ENCODE data around the gene FHIT. TPM values are rescaled to one million over a fixed set of nuclear protein-coding genes. Genes with fewer than 3 reads are reported as not detected.
A peak's percentile ranks its signal among the peaks of the same experiment; 100 is the strongest.

Gene FHIT
- total RNA-seq, 1 experiment from 2014 or later, result 20.1 TPM

GRCh38 chr3:60919296-60919695, 332.0 kb downstream of the FHIT start:
- Mint-ChIP-seq H3K4me1 (ENCODE audit: insufficient read depth, unreplicated experiment) (peaks cover 6% of the 10 kb centered on the region), H3K27me3 (ENCODE audit: insufficient read depth, unreplicated experiment) (no peaks in the 10 kb centered on the region), H3K9me3 (ENCODE audit: unreplicated experiment) (no peaks in the 10 kb centered on the region), H3K4me3 (ENCODE audit: unreplicated experiment) (no peak overlapping the region), H3K27ac (ENCODE audit: low read depth, unreplicated experiment) (no peak overlapping the region), H3K36me3 (ENCODE audit: insufficient read depth, unreplicated experiment) (no peaks in the 10 kb centered on the region)
- intact Hi-C loops (cut with micrococcal nuclease), result no loop called here
- BruUV-seq (replicated peaks), result no TSS peak
- TF ChIP-seq, protein P1, sequence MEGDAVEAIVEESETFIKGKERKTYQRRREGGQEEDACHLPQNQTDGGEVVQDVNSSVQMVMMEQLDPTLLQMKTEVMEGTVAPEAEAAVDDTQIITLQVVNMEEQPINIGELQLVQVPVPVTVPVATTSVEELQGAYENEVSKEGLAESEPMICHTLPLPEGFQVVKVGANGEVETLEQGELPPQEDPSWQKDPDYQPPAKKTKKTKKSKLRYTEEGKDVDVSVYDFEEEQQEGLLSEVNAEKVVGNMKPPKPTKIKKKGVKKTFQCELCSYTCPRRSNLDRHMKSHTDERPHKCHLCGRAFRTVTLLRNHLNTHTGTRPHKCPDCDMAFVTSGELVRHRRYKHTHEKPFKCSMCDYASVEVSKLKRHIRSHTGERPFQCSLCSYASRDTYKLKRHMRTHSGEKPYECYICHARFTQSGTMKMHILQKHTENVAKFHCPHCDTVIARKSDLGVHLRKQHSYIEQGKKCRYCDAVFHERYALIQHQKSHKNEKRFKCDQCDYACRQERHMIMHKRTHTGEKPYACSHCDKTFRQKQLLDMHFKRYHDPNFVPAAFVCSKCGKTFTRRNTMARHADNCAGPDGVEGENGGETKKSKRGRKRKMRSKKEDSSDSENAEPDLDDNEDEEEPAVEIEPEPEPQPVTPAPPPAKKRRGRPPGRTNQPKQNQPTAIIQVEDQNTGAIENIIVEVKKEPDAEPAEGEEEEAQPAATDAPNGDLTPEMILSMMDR (IDR thresholded peaks at IDR 0.05; ENCODE audit: unreplicated experiment), result no peak
- CTCF ChIA-PET, result interaction anchor here (0.7 kb wide), 1 partner anchor 8 kb away, joined by 3 read pairs; no protein-coding TSS in a partner anchor
- POLR2A ChIA-PET, result no interaction called here
- peak; percentile 5 for DNase-seq (ENCODE audit: unreplicated experiment)

DNA sequence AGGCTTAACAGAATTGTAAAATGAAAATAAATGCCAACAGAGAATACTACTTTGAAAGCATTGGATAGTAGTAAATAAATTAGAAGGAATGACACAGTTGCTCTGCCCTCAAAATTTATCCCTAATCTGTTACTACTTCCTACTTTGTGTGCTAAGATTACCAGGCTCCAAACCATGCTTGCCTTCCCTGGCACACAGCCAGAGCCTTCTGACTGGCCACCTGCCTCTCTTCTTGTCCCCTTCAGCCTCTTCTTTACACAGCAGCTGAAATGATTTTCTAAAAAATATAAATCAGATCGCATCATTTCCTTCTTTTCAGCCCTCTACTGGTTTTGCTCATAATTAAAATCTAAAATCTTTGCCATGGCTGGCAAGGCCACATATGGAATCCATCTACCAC, 334.1 kb downstream of the FHIT start:
- intact Hi-C loops (cut with micrococcal nuclease), result no loop called here
- ChIA-PET CTCF (interaction anchor here (0.6 kb wide), 1 partner anchor 596 kb away, joined by 3 read pairs; no protein-coding TSS in a partner anchor), POLR2A (no interaction called here)
- Mint-ChIP-seq H3K4me3 (ENCODE audit: unreplicated experiment) (no peak overlapping the region), H3K9me3 (ENCODE audit: unreplicated experiment) (no peaks in the 10 kb centered on the region), H3K27ac (ENCODE audit: low read depth, unreplicated experiment) (no peak overlapping the region), H3K36me3 (ENCODE audit: insufficient read depth, unreplicated experiment) (no peaks in the 10 kb centered on the region), H3K27me3 (ENCODE audit: insufficient read depth, unreplicated experiment) (no peaks in the 10 kb centered on the region), H3K4me1 (ENCODE audit: insufficient read depth, unreplicated experiment) (peaks cover 13% of the 10 kb centered on the region)
- BruUV-seq (replicated peaks), result no TSS peak
- no peak for DNase-seq (ENCODE audit: unreplicated experiment)
- TF ChIP-seq, protein P1 (IDR thresholded peaks at IDR 0.05; ENCODE audit: unreplicated experiment), result no peak

DNA sequence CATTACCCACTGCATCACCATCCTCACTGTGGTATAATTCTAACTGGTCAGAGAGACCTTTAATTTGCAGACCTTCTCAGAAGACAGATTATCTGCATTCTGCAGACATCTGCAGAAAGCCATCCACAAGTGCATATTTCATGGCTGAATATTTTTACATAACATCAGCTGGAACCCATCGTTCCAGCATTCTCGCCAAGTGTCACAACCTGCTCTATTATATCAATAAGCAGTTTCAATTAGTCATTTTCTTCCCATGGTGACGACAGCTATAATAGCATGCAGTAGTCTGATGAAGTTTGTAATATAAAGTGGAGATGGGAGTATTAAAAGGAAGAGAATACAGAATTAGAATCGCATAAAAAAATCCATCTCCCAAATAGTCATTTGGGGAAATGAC, 334.7 kb downstream of the FHIT start:
- CTCF ChIA-PET, result interaction anchor here (0.6 to 0.7 kb wide), 2 partner anchors 597 to 1107 kb away, joined by 3 read pairs; no protein-coding TSS in a partner anchor
- Mint-ChIP-seq H3K27ac (ENCODE audit: low read depth, unreplicated experiment) (no peak overlapping the region), H3K4me1 (ENCODE audit: insufficient read depth, unreplicated experiment) (peaks cover 13% of the 10 kb centered on the region), H3K36me3 (ENCODE audit: insufficient read depth, unreplicated experiment) (no peaks in the 10 kb centered on the region), H3K9me3 (ENCODE audit: unreplicated experiment) (no peaks in the 10 kb centered on the region), H3K4me3 (ENCODE audit: unreplicated experiment) (no peak overlapping the region), H3K27me3 (ENCODE audit: insufficient read depth, unreplicated experiment) (no peaks in the 10 kb centered on the region)
- no peak for DNase-seq (ENCODE audit: unreplicated experiment)
- no TSS peak for BruUV-seq (replicated peaks)
- TF ChIP-seq, protein P1 (IDR thresholded peaks at IDR 0.05; ENCODE audit: unreplicated experiment), result no peak
- intact Hi-C loops (cut with micrococcal nuclease), result no loop called here
- POLR2A ChIA-PET, result no interaction called here

DNA sequence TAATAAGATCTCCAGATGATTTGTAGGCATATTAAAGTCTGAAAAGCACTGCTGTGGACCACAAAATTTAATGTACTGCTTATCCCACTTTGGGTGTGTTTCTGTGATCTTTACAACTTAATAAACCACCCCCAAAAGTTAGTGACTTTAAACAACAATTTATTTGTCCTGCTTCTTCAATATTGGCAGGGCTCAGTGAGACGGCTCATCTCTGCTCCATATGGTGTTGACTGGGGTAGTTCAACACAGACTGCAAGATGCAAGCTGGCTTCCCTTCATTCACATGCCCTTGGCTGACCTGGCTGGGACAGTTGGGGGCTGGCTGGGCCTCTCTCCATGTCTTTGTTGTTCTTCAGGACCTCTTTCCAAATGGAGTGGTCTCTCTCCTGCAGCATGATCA, 337.8 kb downstream of the FHIT start:
- intact Hi-C loops (cut with micrococcal nuclease), result no loop called here
- Mint-ChIP-seq H3K4me3 (ENCODE audit: unreplicated experiment) (no peak overlapping the region), H3K9me3 (ENCODE audit: unreplicated experiment) (no peaks in the 10 kb centered on the region), H3K4me1 (ENCODE audit: insufficient read depth, unreplicated experiment) (peaks cover 8% of the 10 kb centered on the region), H3K36me3 (ENCODE audit: insufficient read depth, unreplicated experiment) (no peaks in the 10 kb centered on the region), H3K27me3 (ENCODE audit: insufficient read depth, unreplicated experiment) (no peaks in the 10 kb centered on the region), H3K27ac (ENCODE audit: low read depth, unreplicated experiment) (peak overlapping the region; percentile 54)
- TF ChIP-seq, protein P1 (IDR thresholded peaks at IDR 0.05; ENCODE audit: unreplicated experiment), result no peak
- ChIA-PET POLR2A (no interaction called here), CTCF (interaction anchor here (0.5 kb wide), 1 partner anchor 173 kb away, joined by 3 read pairs; no protein-coding TSS in a partner anchor)
- BruUV-seq (replicated peaks), result no TSS peak
- no peak for DNase-seq (ENCODE audit: unreplicated experiment)

Data from MCF 10A (cell line).